Loucy (cell line): ENCODE measurements around the gene CNTNAP2.

Experiments
- H2AFZ ChIP-seq: fragments of 200-600 bp; sonication (generic); 2 replicates; pipeline ENCODE4 v1.6.0; 2016; ENCODE audit warnings: antibody characterized with exemption, mild to moderate bottlenecking, low read length, moderate library complexity
- H3F3A ChIP-seq: fragments of 200-600 bp; 2 replicates; pipeline ENCODE4 v1.6.0; 2016; ENCODE audit warnings: antibody characterized with exemption, low read depth, mild to moderate bottlenecking
- H3K27me3 ChIP-seq: fragments of 200-600 bp; sonication (generic); 2 replicates; pipeline ENCODE4 v1.6.1; 2014; ENCODE audit warnings: low read length, mild to moderate bottlenecking; ENCODE audit not compliant: insufficient read depth, poor library complexity, severe bottlenecking
- H3K36me3 ChIP-seq: fragments of 200-600 bp; sonication (generic); 2 replicates; pipeline ENCODE4 v1.6.1; 2016; ENCODE audit warnings: low read length; ENCODE audit not compliant: insufficient read depth
- H3K4me1 ChIP-seq: fragments of 200-600 bp; sonication (generic); 2 replicates; pipeline ENCODE4 v1.5.1; 2014; ENCODE audit warnings: low read length, mild to moderate bottlenecking; ENCODE audit not compliant: insufficient read depth, poor library complexity, severe bottlenecking
- H3K4me2 ChIP-seq: fragments of 200-600 bp; sonication (generic); 2 replicates; pipeline ENCODE4 v1.6.0; 2014; ENCODE audit warnings: antibody characterized with exemption, low read length, low read depth, mild to moderate bottlenecking; ENCODE audit not compliant: poor library complexity, severe bottlenecking
- H3K4me3 ChIP-seq: fragments of 200-600 bp; sonication (generic); 2 replicates; pipeline ENCODE4 v1.5.1; 2014; ENCODE audit warnings: low read length, mild to moderate bottlenecking, mixed read lengths; ENCODE audit not compliant: poor library complexity, severe bottlenecking
- H3K79me2 ChIP-seq: fragments of 200-600 bp; sonication (generic); 2 replicates; pipeline ENCODE4 v1.6.1; 2014; ENCODE audit warnings: low read length; ENCODE audit not compliant: insufficient read depth
- H3K9ac ChIP-seq: fragments of 200-600 bp; sonication (generic); 2 replicates; pipeline ENCODE4 v1.6.0; 2014; ENCODE audit warnings: mild to moderate bottlenecking, low read depth, low read length, moderate library complexity; ENCODE audit not compliant: poor library complexity, severe bottlenecking
- H3K9me2 ChIP-seq: fragments of 200-600 bp; sonication (generic); replicated peaks from 2 replicates; pipeline ENCODE4 v1.6.1; 2016; ENCODE audit warnings: low read depth, low read length, mixed read lengths
- H3K9me3 ChIP-seq: fragments of 200-600 bp; sonication (generic); 2 replicates; pipeline ENCODE4 v1.6.1; 2014; ENCODE audit warnings: mild to moderate bottlenecking, antibody characterized with exemption, low read length, low read depth; ENCODE audit not compliant: insufficient read depth
- H4K20me1 ChIP-seq: fragments of 200-600 bp; sonication (generic); 2 replicates; pipeline ENCODE4 v1.6.0; 2014; ENCODE audit warnings: antibody characterized with exemption, low read length, mild to moderate bottlenecking; ENCODE audit not compliant: insufficient read depth, poor library complexity, severe bottlenecking
- CTCF ChIP-seq: fragments of 200-600 bp; sonication (generic); conservative IDR thresholded peaks from 2 replicates; pipeline ENCODE4 v1.5.1; 2014; ENCODE audit warnings: mild to moderate bottlenecking, antibody characterized with exemption, low read length
- EZH2phosphoT487 ChIP-seq: fragments of 200-600 bp; IDR thresholded peaks from 2 replicates; pipeline ENCODE4 v1.6.1; 2018; ENCODE audit warnings: antibody characterized with exemption, mild to moderate bottlenecking, moderate library complexity, borderline replicate concordance

CNTNAP2 gene

GRCh38 chr7:147894271-147894670 lies 1777.7 kb downstream of the CNTNAP2 start:
- no peak overlapping the region for H3K4me3 ChIP-seq
- no peaks in the 10 kb centered on the region for H3K9me2 ChIP-seq
- H3K9ac ChIP-seq, result no peak overlapping the region
- no peaks in the 10 kb centered on the region for H4K20me1 ChIP-seq
- H3K79me2 ChIP-seq, result no peaks in the 10 kb centered on the region
- no peak for TF ChIP-seq EZH2phosphoT487
- TF ChIP-seq CTCF, result no peak
- no peak overlapping the region for H2AFZ ChIP-seq
- no peaks in the 10 kb centered on the region for H3K4me1 ChIP-seq
- H3K4me2 ChIP-seq, result no peak overlapping the region
- H3F3A ChIP-seq, result no peaks in the 10 kb centered on the region
- no peaks in the 10 kb centered on the region for H3K36me3 ChIP-seq
- H3K27me3 ChIP-seq, result no peaks in the 10 kb centered on the region
- no peaks in the 10 kb centered on the region for H3K9me3 ChIP-seq

DNA sequence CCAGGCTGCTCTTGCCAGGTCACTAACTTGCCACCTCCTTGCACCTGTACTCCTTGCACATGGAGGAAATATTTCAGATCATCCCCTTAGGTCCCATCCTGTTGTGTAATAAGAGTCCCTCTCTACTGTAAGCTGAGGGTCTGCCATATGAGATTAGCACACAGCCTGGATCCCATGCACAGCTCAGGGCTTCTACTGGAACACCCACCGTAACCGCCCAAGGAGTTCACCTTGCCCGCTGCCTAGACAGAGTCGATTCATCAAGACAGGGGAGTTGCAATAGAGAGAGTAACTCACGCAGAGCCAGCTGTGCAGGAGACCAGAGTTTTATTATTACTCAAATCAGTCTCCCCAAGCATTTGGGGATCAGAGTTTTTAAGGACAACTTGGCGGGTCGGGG lies 1779.5 kb downstream of the CNTNAP2 start:
- Histone ChIP-seq H3K4me2 (no peak overlapping the region), H4K20me1 (no peaks in the 10 kb centered on the region), H3F3A (no peaks in the 10 kb centered on the region), H3K9me2 (no peaks in the 10 kb centered on the region), H3K9me3 (no peaks in the 10 kb centered on the region), H3K4me1 (no peaks in the 10 kb centered on the region), H3K9ac (no peak overlapping the region), H3K36me3 (no peaks in the 10 kb centered on the region), H3K79me2 (no peaks in the 10 kb centered on the region), H2AFZ (no peak overlapping the region), H3K27me3 (no peaks in the 10 kb centered on the region), H3K4me3 (no peak overlapping the region)
- TF ChIP-seq CTCF (no peak), EZH2phosphoT487 (no peak)

DNA sequence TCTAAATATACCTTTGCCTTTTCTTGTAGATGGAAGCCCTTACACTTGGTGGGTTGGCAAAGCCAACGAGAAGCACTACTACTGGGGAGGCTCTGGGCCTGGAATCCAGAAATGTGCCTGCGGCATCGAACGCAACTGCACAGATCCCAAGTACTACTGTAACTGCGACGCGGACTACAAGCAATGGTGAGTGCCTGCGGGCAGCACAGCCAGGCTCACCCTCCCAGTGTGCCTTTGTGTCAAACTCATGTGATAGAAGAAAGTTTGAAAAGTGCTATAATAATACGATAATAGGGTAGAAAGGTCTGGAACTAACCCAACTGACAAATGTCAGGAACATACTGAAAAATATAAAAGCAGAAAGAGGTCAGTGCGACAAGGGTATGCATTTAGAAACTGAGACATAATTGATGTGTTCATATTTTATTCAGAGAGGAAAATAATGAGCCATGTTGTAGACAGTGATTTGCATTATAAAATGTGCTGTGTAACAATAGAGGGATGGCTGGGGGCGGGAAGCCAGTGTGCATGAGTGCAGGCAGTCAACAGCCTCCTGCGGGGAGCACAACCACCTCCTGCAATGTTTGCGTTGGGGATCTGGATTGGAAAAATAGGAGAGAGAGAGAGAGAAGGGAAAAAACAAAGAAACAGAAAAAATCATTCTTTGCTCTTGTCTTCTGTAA lies 1787.1 kb downstream of the CNTNAP2 start:
- Histone ChIP-seq H4K20me1 (no peaks in the 10 kb centered on the region), H2AFZ (no peak overlapping the region), H3K79me2 (no peaks in the 10 kb centered on the region), H3K9me2 (no peaks in the 10 kb centered on the region), H3K9ac (no peak overlapping the region), H3K27me3 (no peaks in the 10 kb centered on the region), H3K4me3 (no peak overlapping the region), H3K4me2 (no peak overlapping the region), H3K9me3 (no peaks in the 10 kb centered on the region), H3K36me3 (no peaks in the 10 kb centered on the region), H3K4me1 (no peaks in the 10 kb centered on the region), H3F3A (no peaks in the 10 kb centered on the region)
- TF ChIP-seq EZH2phosphoT487, result no peak
- no peak for TF ChIP-seq CTCF
